Liver (tissue), 9 donors: Measurements from ENCODE around the gene ZFP36L2. TPM values are rescaled to one million over a fixed set of nuclear protein-coding genes. Genes with fewer than 3 reads are reported as not detected.

Experiments used
- DNase-seq: peaks from one replicate; pipeline ENCODE4 v3.0.0-alpha.2; 2017; ENCODE audit warnings: low spot score
- H3K27ac ChIP-seq, 2 donors: one replicate each; pipeline ENCODE4 v1.7.0; 2013; ENCODE audit warnings: inconsistent platforms in 2 of 2, low read length in 2 of 2, control low read depth in 1 of 2, low read depth in 1 of 2, mild to moderate bottlenecking in 1 of 2
- H3K27me3 ChIP-seq, 4 donors: one replicate each; pipeline versions ENCODE4 v1.6.1 to v1.7.0; 2013; ENCODE audit warnings: low read length in 3 of 4, inconsistent platforms in 1 of 4, mild to moderate bottlenecking in 1 of 4, moderate library complexity in 1 of 4; ENCODE audit not compliant: control insufficient read depth in 4 of 4, insufficient read depth in 4 of 4
- H3K36me3 ChIP-seq, 4 donors: one replicate each; pipeline versions ENCODE4 v1.6.1 to v1.7.0; 2013; ENCODE audit warnings: low read length in 3 of 4, mild to moderate bottlenecking in 3 of 4, low read depth in 1 of 4, moderate library complexity in 1 of 4; ENCODE audit not compliant: control insufficient read depth in 4 of 4, insufficient read depth in 3 of 4
- H3K4me1 ChIP-seq, 4 donors: one replicate each; pipeline versions ENCODE4 v1.6.1 to v1.7.0; 2013; ENCODE audit warnings: low read length in 3 of 4, mild to moderate bottlenecking in 3 of 4, moderate library complexity in 1 of 4; ENCODE audit not compliant: control insufficient read depth in 4 of 4, insufficient read depth in 4 of 4
- H3K4me3 ChIP-seq, 3 donors: one replicate each; pipeline versions ENCODE4 v1.6.1 to v1.7.0; 2013; ENCODE audit warnings: low read length in 3 of 3, control low read depth in 1 of 3, low read depth in 1 of 3, mild to moderate bottlenecking in 1 of 3
- H3K9ac ChIP-seq, 2 donors: one replicate each; pipeline ENCODE4 v1.7.0; 2013; ENCODE audit warnings: low read length in 2 of 2, mild to moderate bottlenecking in 2 of 2, moderate library complexity in 2 of 2, control low read depth in 1 of 2, low read depth in 1 of 2
- H3K9me3 ChIP-seq, 4 donors: one replicate each; pipeline versions ENCODE4 v1.6.1 to v1.7.0; 2013; ENCODE audit warnings: low read length in 3 of 4; ENCODE audit not compliant: control insufficient read depth in 4 of 4
- EGR1 ChIP-seq, 2 donors: IDR thresholded peaks; 2 replicates each; pipeline ENCODE4 v1.6.1; 2016 to 2018; ENCODE audit warnings: antibody characterized with exemption in 2 of 2, low read depth in 2 of 2
- FOXA1 ChIP-seq: IDR thresholded peaks from 2 replicates; pipeline ENCODE4 v1.6.1; 2016; ENCODE audit warnings: antibody characterized with exemption
- GABPA ChIP-seq, 2 donors: IDR thresholded peaks in 1 of 2; conservative IDR thresholded peaks in 1 of 2; 2 replicates each; pipeline ENCODE4 v1.6.1; 2016; ENCODE audit warnings: antibody characterized with exemption in 2 of 2, mild to moderate bottlenecking in 1 of 2, moderate library complexity in 1 of 2
- HNF4A ChIP-seq, 2 donors: conservative IDR thresholded peaks; 2 replicates each; pipeline ENCODE4 v1.6.1; 2016; ENCODE audit warnings: antibody characterized with exemption in 2 of 2, mild to moderate bottlenecking in 2 of 2
- HNF4G ChIP-seq: IDR thresholded peaks from 2 replicates; pipeline ENCODE4 v1.6.1; 2016; ENCODE audit warnings: antibody characterized with exemption
- RAD21 ChIP-seq, 2 donors: IDR thresholded peaks; 2 replicates each; pipeline ENCODE4 v1.6.1; 2016; ENCODE audit warnings: antibody characterized with exemption in 2 of 2, mild to moderate bottlenecking in 2 of 2
- RXRA ChIP-seq, 2 donors: IDR thresholded peaks; 2 replicates each; pipeline ENCODE4 v1.6.1; 2017 to 2018; ENCODE audit warnings: antibody characterized with exemption in 2 of 2, mild to moderate bottlenecking in 1 of 2
- SP1 ChIP-seq: IDR thresholded peaks from 2 replicates; pipeline ENCODE4 v1.6.1; 2018; ENCODE audit warnings: antibody characterized with exemption, mild to moderate bottlenecking
- TAF1 ChIP-seq: conservative IDR thresholded peaks from 2 replicates; pipeline ENCODE4 v1.6.1; 2016; ENCODE audit warnings: antibody characterized with exemption, mild to moderate bottlenecking
- ZBTB33 ChIP-seq: IDR thresholded peaks from 2 replicates; pipeline ENCODE4 v1.6.1; 2016; ENCODE audit warnings: antibody characterized with exemption
- whole genome bisulfite sequencing: extraction: QIAGEN DNeasy Blood & Tissue Kit; methylation state at CpG from one replicate; pipeline ENCODE4 v1.1.7; 2013; 5-methylcytosine and 5-hydroxymethylcytosine counted together
- polyA plus RNA-seq, 2 donors: library from polyadenylated mRNA; stranded (reverse) in 1 of 2; unstranded in 1 of 2; fragments of 200-250 nt in 1 of 2; fragments of >200 nt in 1 of 2; fragmentation: Nextera tagmentation in 1 of 2; extraction: Ambion mirVana in 1 of 2; gene quantifications; one replicate each; pipeline versions ENCODE4 v1.2.1 to v1.2.3, GENCODE V29; 2013 to 2015
- total RNA-seq, 2 donors: library from RNA; depleted of rRNA; stranded (reverse); fragments of >200 nt; gene quantifications; one replicate each; pipeline ENCODE4 v1.2.3, GENCODE V29; 2014
- TF ChIP-seq, protein P1 (sequence below): IDR thresholded peaks from 2 replicates; pipeline ENCODE4 v1.6.1; 2016; ENCODE audit warnings: antibody characterized with exemption, mild to moderate bottlenecking
- TF ChIP-seq, protein P2 (sequence below): IDR thresholded peaks from 2 replicates; pipeline ENCODE4 v1.6.1; 2016; ENCODE audit warnings: antibody characterized with exemption
- donor health status: healthy.
- donor health status: healthy.
- donor health status: healthy.
- donor health status: healthy.
- donor health status: healthy.

The ZFP36L2 gene
- total and polyA plus RNA-seq, 4 donors, result 10.3 to 26.8 (median 18.9) TPM

GRCh38 chr2:43217228-43218154 lies 8.9 kb downstream of the ZFP36L2 start:
- Histone ChIP-seq H3K27me3 (no peaks in the 10 kb centered on the region), H3K27ac (peak overlapping the region in 1 of 2 donors; percentile 89), H3K4me1 (peaks cover 12 to 47% (median 33%) of the 10 kb centered on the region in 4 donors), H3K4me3 (no peak overlapping the region), H3K9me3 (no peaks in the 10 kb centered on the region), H3K36me3 (no peaks in the 10 kb centered on the region), H3K9ac (no peak overlapping the region)
- no peak for DNase-seq
- WGBS, result 77% methylated on average over 11 of the region's 11 CpGs
- no peak for TF ChIP-seq EGR1 (IDR thresholded peaks at IDR 0.05; ENCODE audit: low read depth in 2 of 2)
- no peak for TF ChIP-seq GABPA (IDR thresholded peaks at IDR 0.05 in 1 of 2, conservative IDR thresholded peaks at IDR 0.05 in 1 of 2)
- no peak for TF ChIP-seq HNF4A (conservative IDR thresholded peaks at IDR 0.05)
- TF ChIP-seq FOXA1, result no peak

DNA sequence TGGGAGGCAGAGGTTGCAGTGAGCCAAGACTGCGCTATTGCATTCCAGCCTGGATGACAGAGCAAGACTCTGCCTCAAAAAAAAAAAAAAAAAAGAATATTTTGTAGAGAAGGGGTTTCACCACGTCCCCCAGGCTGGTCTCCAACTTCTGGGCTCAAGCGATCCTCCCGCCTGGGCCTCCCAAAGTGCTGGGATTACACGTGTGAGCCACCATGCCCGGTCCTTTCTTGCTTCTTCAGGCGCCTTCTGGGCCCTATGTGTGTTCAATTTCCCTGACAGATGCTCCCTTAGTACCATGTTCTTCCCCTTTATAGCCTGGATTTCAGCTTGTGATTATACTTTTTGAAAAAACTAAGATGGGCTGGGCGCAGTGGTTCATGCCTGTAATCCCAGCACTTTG lies 9.8 kb downstream of the ZFP36L2 start:
- H3K27ac ChIP-seq, result no peak overlapping the region

More for the DNA sequence above, 9.8 kb downstream of the ZFP36L2 start:
- no peak overlapping the region for H3K9ac ChIP-seq
- H3K27me3 ChIP-seq, result no peaks in the 10 kb centered on the region
- DNase-seq, result no peak
- H3K9me3 ChIP-seq, result no peaks in the 10 kb centered on the region
- WGBS, result 91% methylated on average over 8 of the region's 8 CpGs
- no peak overlapping the region for H3K4me3 ChIP-seq
- TF ChIP-seq RXRA (IDR thresholded peaks at IDR 0.05) (no peak), ZBTB33 (no peak), TAF1 (no peak), RAD21 (IDR thresholded peaks at IDR 0.05) (no peak), HNF4G (no peak), SP1 (no peak)
- TF ChIP-seq, protein P1, sequence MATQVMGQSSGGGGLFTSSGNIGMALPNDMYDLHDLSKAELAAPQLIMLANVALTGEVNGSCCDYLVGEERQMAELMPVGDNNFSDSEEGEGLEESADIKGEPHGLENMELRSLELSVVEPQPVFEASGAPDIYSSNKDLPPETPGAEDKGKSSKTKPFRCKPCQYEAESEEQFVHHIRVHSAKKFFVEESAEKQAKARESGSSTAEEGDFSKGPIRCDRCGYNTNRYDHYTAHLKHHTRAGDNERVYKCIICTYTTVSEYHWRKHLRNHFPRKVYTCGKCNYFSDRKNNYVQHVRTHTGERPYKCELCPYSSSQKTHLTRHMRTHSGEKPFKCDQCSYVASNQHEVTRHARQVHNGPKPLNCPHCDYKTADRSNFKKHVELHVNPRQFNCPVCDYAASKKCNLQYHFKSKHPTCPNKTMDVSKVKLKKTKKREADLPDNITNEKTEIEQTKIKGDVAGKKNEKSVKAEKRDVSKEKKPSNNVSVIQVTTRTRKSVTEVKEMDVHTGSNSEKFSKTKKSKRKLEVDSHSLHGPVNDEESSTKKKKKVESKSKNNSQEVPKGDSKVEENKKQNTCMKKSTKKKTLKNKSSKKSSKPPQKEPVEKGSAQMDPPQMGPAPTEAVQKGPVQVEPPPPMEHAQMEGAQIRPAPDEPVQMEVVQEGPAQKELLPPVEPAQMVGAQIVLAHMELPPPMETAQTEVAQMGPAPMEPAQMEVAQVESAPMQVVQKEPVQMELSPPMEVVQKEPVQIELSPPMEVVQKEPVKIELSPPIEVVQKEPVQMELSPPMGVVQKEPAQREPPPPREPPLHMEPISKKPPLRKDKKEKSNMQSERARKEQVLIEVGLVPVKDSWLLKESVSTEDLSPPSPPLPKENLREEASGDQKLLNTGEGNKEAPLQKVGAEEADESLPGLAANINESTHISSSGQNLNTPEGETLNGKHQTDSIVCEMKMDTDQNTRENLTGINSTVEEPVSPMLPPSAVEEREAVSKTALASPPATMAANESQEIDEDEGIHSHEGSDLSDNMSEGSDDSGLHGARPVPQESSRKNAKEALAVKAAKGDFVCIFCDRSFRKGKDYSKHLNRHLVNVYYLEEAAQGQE, result no peak
- TF ChIP-seq, protein P2, sequence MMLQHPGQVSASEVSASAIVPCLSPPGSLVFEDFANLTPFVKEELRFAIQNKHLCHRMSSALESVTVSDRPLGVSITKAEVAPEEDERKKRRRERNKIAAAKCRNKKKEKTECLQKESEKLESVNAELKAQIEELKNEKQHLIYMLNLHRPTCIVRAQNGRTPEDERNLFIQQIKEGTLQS, result no peak
- peaks cover 11 to 38% (median 25%) of the 10 kb centered on the region in 4 donors for H3K4me1 ChIP-seq
- no peaks in the 10 kb centered on the region for H3K36me3 ChIP-seq
